Measurements from ENCODE around the gene RBM28.

The RBM28 gene

DNA sequence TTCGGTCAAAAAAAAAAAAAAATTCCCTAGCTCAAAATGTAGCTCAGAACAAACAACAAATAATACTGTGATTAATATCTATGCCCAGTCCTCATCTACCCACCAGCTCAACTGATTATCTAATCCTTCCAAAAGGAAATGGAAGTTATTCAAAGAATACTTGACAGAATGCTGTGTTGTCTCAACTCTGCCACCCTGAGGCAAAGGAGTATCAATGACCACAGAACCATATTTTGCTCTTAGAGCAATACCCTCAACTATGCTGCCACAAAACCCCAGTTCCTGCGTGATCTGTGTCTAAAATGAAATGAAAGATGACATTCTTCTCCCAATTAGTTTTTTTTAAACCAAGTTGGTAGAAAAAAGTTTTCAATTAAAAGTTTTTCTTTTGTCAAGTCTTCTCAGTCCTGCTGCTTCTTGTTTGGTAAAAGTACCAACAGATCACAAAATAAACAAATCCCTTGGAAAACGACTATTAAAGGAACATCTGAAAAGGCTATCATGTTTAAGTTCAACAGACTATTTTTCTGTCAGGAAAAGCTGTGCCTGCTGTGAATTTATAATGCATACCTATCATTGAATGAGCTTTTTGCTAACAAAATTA lies 21.6 kb downstream of the RBM28 start:
- DNase-seq (ENCODE audit: low spot score) = peak; percentile 11
- CTCF ChIA-PET = no interaction called here
- no peak overlapping the region for H3K27ac ChIP-seq
- POLR2A ChIA-PET (ENCODE audit: low non-redundant PET) = no interaction called here
- peak; percentile 65 for TF ChIP-seq CTCF (conservative IDR thresholded peaks at IDR 0.05; ENCODE audit: low read depth)

DNA sequence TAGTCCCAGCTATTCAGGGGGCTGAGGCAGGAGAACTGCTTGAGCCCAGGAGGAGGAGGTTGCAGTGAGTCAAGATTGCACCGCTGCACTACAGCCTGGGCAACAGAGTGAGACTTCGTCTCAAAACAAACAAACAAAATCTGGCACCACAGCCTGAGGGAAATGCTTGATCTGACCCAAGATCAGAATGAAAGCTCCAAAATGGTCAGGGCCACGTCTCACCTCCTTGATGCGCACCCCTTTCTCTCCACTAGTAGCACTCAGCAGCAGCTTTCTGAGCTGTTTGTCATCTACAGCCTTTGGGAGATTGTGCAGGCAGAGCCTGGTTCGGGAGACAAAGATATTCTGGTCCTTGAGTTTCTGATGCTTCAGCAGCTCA lies 22.7 kb downstream of the RBM28 start:
- no peak for TF ChIP-seq CTCF (conservative IDR thresholded peaks at IDR 0.05; ENCODE audit: low read depth)
- ChIA-PET CTCF (no interaction called here), POLR2A (ENCODE audit: low non-redundant PET) (no interaction called here)
- H3K27ac ChIP-seq = no peak overlapping the region
- no peak for DNase-seq (ENCODE audit: low spot score)

DNA sequence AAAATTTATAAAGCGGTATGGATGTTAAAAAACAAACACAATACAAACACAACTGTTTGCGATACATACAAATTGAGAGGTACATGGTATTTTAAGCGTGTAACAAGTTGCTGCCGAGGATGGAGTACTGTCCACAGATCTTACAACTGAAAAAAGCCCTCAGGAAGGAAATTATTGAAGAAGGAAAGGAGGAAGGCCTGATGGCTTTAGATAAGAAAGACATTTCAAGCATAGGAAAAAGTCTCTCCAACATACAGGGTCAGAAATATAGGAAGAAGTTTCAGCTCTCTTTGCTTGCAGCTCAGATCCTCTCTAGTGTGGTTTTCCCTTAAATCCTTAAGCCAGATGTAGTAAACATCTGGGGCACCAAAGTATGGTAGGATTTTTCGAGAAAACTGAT lies 25.0 kb downstream of the RBM28 start:
- no peak for TF ChIP-seq CTCF (conservative IDR thresholded peaks at IDR 0.05; ENCODE audit: low read depth)
- ChIA-PET CTCF (interaction anchor here (1.0 kb wide), 1 partner anchor 13 kb away, joined by 3 read pairs; no protein-coding TSS in a partner anchor), POLR2A (ENCODE audit: low non-redundant PET) (no interaction called here)
- no peak for DNase-seq (ENCODE audit: low spot score)
- H3K27ac ChIP-seq = no peak overlapping the region

DNA sequence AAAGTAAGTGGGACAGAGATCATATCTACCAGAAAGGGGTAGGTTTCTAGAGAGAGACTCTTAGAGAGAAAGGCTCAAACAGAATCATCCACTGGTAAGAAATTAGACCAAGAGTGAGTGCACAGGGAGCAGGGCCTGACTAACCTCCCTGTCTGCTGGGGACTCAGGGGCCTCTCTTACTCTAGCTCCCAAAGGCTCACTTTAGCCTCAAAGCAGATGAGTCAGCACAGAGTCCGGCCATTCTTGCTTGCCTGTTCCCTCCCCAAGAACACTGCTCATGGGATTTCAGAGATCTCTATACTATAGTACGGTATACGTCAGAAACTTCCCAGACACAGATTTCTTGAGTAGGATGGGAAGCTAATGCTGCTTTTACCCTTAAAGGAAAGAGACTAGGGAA lies 32.7 kb downstream of the RBM28 start:
- ChIA-PET POLR2A (ENCODE audit: low non-redundant PET) (no interaction called here), CTCF (no interaction called here)
- no peak for TF ChIP-seq CTCF (conservative IDR thresholded peaks at IDR 0.05; ENCODE audit: low read depth)
- no peak for DNase-seq (ENCODE audit: low spot score)
- no peak overlapping the region for H3K27ac ChIP-seq

DNA sequence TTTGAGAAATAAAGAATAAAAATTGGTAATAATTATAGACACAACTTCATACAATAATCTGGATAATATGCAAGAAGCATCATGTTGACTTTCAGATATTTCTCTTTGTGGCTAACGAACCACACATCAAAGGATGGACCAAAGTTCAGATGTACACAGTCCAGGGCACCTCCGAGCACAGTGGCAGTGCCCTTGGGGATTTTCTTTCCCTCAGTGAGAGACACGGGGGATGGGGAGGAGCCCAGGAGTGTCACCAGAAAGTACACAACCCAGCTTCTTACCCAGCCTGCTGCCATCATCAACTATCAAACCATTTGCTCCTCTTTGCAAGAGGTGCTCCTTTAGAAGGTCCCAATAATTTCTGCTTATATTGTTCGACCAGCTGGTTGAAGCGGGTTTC lies 33.2 kb downstream of the RBM28 start:
- no peak overlapping the region for H3K27ac ChIP-seq
- ChIA-PET POLR2A (ENCODE audit: low non-redundant PET) (no interaction called here), CTCF (no interaction called here)
- no peak for TF ChIP-seq CTCF (conservative IDR thresholded peaks at IDR 0.05; ENCODE audit: low read depth)
- DNase-seq (ENCODE audit: low spot score) = no peak

GRCh38 chr7:128309976-128310375 lies 33.7 kb downstream of the RBM28 start:
- ChIA-PET CTCF (no interaction called here), POLR2A (ENCODE audit: low non-redundant PET) (no interaction called here)
- no peak overlapping the region for H3K27ac ChIP-seq
- no peak for TF ChIP-seq CTCF (conservative IDR thresholded peaks at IDR 0.05; ENCODE audit: low read depth)
- DNase-seq (ENCODE audit: low spot score) = no peak

DNA sequence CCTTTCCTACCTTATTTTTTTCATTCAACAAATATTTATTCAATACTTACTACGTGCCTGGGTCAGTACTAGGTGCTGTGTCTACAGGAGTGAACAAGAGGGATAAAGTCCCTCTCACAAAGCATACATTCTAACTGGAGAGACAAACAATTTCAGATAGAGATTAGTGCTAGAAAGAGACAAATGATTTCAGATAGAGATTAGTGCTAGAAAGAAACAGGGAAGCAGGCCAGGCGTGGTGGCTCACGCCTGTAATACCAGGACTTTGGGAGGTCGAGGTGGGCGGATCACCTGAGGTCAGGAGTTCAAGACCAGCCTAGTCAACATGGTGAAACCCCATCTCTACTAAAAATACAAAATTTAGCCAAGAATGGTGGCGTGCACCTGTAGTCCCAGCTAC lies 34.6 kb downstream of the RBM28 start:
- POLR2A ChIA-PET (ENCODE audit: low non-redundant PET) = no interaction called here

More for the DNA sequence above, 34.6 kb downstream of the RBM28 start:
- no peak for DNase-seq (ENCODE audit: low spot score)
- no peak for TF ChIP-seq CTCF (conservative IDR thresholded peaks at IDR 0.05; ENCODE audit: low read depth)
- H3K27ac ChIP-seq = no peak overlapping the region
- CTCF ChIA-PET = no interaction called here
